WTC11 (cell line): ENCODE measurements around the gene SGCB. TPM values are rescaled to one million over a fixed set of nuclear protein-coding genes. Genes with fewer than 3 reads are reported as not detected.

Source experiments
- ATAC-seq: fragments of 200-7000 bp; cut with Tn5 transposase; 2 replicates; pipeline ENCODE4 v1.10.0; 2021; ENCODE audit warnings: mild to moderate bottlenecking, moderate library complexity
- CTCF ChIA-PET: fragments of 300-600 bp; sonication (Branson Sonifier 250); formaldehyde crosslinking; loops from one replicate; lab custom pipeline; 2021; ENCODE audit warnings: antibody characterized with exemption; lab: Charles Lee
- POLR2A ChIA-PET: fragments of 350-600 bp; sonication (Branson Sonifier 250); formaldehyde crosslinking; loops from one replicate; lab custom pipeline; 2021; ENCODE audit warnings: antibody characterized with exemption; lab: Charles Lee
- DNase-seq: peaks from one replicate; pipeline ENCODE4 v3.0.0; 2021; ENCODE audit warnings: low spot score
- H3K27ac Mint-ChIP-seq: 2 replicates; pipeline ENCODE4 v1.8.0; 2021; ENCODE audit warnings: mixed read lengths
- H3K27me3 Mint-ChIP-seq: 2 replicates; pipeline ENCODE4 v1.8.0; 2021; ENCODE audit warnings: low read depth, mild to moderate bottlenecking, moderate library complexity, mixed read lengths
- H3K36me3 Mint-ChIP-seq: 2 replicates; pipeline ENCODE4 v1.8.0; 2021; ENCODE audit warnings: mixed read lengths
- H3K4me1 Mint-ChIP-seq: 2 replicates; pipeline ENCODE4 v1.8.0; 2022; ENCODE audit warnings: mixed read lengths
- H3K4me3 Mint-ChIP-seq: 2 replicates; pipeline ENCODE4 v1.8.0; 2021; ENCODE audit warnings: mild to moderate bottlenecking, moderate library complexity, mixed read lengths
- H3K9me3 Mint-ChIP-seq: 2 replicates; pipeline ENCODE4 v1.8.0; 2021; ENCODE audit warnings: mixed read lengths
- ELF4 ChIP-seq: sonication (generic); formaldehyde crosslinking; IDR thresholded peaks from 2 replicates; pipeline ENCODE4 v1.8.1; 2022; ENCODE audit warnings: low read depth, mild to moderate bottlenecking, moderate library complexity, missing genetic modification reagents
- FOXJ3 ChIP-seq: sonication (generic); formaldehyde crosslinking; IDR thresholded peaks from 2 replicates; pipeline ENCODE4 v1.9.0; 2021; ENCODE audit warnings: missing genetic modification reagents, mild to moderate bottlenecking, borderline replicate concordance
- GTF2I ChIP-seq: fragments of 250-450 bp; sonication (Bioruptor Pico); conservative IDR thresholded peaks from 2 replicates; pipeline ENCODE4 v1.4.0; 2021; ENCODE audit warnings: mild to moderate bottlenecking
- JUN ChIP-seq: sonication (generic); formaldehyde crosslinking; IDR thresholded peaks from 2 replicates; pipeline ENCODE4 v1.8.0; 2023; ENCODE audit warnings: mild to moderate bottlenecking, missing genetic modification reagents
- MYBL2 ChIP-seq: sonication (generic); formaldehyde crosslinking; IDR thresholded peaks from 2 replicates; pipeline ENCODE4 v1.8.1; 2023; ENCODE audit warnings: mild to moderate bottlenecking, moderate library complexity, missing genetic modification reagents
- NFE2L1 ChIP-seq: sonication (generic); formaldehyde crosslinking; IDR thresholded peaks from 2 replicates; pipeline ENCODE4 v1.8.1; 2023; ENCODE audit warnings: missing genetic modification reagents
- NR3C1 ChIP-seq: sonication (generic); formaldehyde crosslinking; conservative IDR thresholded peaks from 2 replicates; pipeline ENCODE4 v1.8.1; 2023; ENCODE audit warnings: low read depth, mild to moderate bottlenecking, missing genetic modification reagents
- ZNF219 ChIP-seq: sonication (generic); formaldehyde crosslinking; IDR thresholded peaks from 2 replicates; pipeline ENCODE4 v1.8.0; 2023; ENCODE audit warnings: missing genetic modification reagents, mild to moderate bottlenecking, borderline replicate concordance
- total RNA-seq: library from RNA; stranded (reverse); gene quantifications from 3 replicates; pipeline ENCODE4 v1.2.3, GENCODE V29; 2021
- TF ChIP-seq, protein P1 (sequence below): sonication (generic); formaldehyde crosslinking; IDR thresholded peaks from 2 replicates; pipeline ENCODE4 v1.8.0; 2023; ENCODE audit warnings: missing genetic modification reagents
- TF ChIP-seq, protein P2 (sequence below): sonication (generic); formaldehyde crosslinking; IDR thresholded peaks from 2 replicates; pipeline ENCODE4 v1.8.1; 2022; ENCODE audit warnings: missing genetic modification reagents, borderline replicate concordance
- TF ChIP-seq, protein P3 (sequence below): fragments of 250-450 bp; sonication (Bioruptor Pico); IDR thresholded peaks from 2 replicates; pipeline ENCODE4 v2.1.2; 2022; ENCODE audit warnings: mild to moderate bottlenecking, moderate library complexity
- TF ChIP-seq, protein P4 (sequence below): sonication (generic); formaldehyde crosslinking; IDR thresholded peaks from 2 replicates; pipeline ENCODE4 v1.8.1; 2023; ENCODE audit warnings: mild to moderate bottlenecking, missing genetic modification reagents
- TF ChIP-seq, protein P5 (sequence below): sonication (generic); formaldehyde crosslinking; IDR thresholded peaks from 2 replicates; pipeline ENCODE4 v1.8.1; 2022; ENCODE audit warnings: low read depth, mild to moderate bottlenecking, moderate library complexity, missing genetic modification reagents, borderline replicate concordance
- TF ChIP-seq, protein P6 (sequence below): fragments of 200-600 bp; IDR thresholded peaks from 2 replicates; pipeline ENCODE4 v1.8.0; 2022; ENCODE audit warnings: antibody characterized with exemption
- TF ChIP-seq, protein P7 (sequence below): sonication (generic); formaldehyde crosslinking; IDR thresholded peaks from 2 replicates; pipeline ENCODE4 v1.8.0; 2023; ENCODE audit warnings: mild to moderate bottlenecking, missing genetic modification reagents

The SGCB gene
- total RNA-seq, 1 experiment from 2014 or later, result 27.6 TPM

DNA sequence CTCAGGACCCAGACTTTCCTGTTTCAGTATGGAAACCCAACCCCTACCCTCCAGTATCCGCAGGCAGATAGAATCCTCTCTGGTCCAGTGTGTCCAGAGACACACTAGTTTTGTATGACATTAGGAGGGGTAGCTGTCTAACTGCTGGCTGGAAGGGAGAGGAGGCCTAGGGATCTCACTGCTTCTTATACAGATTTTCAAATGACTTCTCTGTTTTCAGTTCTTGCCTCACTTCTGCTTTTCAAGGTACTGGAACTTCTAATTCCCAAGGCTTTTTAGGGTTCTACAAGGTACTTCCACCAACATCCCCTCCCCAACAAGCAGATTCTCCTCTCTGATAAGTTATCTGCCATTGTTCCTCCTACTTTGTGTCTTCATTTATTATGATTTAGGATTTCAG, 6.1 kb downstream of the SGCB start (continued):
- TF ChIP-seq, protein P1, sequence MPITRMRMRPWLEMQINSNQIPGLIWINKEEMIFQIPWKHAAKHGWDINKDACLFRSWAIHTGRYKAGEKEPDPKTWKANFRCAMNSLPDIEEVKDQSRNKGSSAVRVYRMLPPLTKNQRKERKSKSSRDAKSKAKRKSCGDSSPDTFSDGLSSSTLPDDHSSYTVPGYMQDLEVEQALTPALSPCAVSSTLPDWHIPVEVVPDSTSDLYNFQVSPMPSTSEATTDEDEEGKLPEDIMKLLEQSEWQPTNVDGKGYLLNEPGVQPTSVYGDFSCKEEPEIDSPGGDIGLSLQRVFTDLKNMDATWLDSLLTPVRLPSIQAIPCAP (CRISPR knock-in tag), result no peak
- TF ChIP-seq, protein P2, sequence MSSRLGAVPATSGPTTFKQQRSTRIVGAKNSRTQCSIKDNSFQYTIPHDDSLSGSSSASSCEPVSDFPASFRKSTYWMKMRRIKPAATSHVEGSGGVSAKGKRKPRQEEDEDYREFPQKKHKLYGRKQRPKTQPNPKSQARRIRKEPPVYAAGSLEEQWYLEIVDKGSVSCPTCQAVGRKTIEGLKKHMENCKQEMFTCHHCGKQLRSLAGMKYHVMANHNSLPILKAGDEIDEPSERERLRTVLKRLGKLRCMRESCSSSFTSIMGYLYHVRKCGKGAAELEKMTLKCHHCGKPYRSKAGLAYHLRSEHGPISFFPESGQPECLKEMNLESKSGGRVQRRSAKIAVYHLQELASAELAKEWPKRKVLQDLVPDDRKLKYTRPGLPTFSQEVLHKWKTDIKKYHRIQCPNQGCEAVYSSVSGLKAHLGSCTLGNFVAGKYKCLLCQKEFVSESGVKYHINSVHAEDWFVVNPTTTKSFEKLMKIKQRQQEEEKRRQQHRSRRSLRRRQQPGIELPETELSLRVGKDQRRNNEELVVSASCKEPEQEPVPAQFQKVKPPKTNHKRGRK (CRISPR knock-in tag), result no peak

DNA sequence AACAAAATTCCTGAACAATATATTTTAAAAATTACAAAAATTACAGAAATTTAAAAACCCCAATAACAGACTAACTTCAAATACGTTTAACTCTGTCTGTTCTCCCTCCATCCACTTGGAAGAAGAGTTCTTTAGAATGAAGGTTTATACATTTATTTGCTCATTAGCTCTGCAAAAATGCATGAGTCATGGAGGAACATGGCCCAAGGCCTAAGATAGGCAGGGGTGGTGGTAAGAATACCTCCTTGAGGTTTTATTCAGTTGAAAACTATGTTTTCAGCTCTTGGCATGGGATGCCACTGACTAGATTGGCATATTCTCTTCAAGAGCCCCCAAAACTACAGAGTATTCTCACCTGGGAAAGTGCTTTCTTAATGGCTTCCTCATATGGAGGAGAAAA, 9.1 kb downstream of the SGCB start:
- H3K27me3 Mint-ChIP-seq, result no peaks in the 10 kb centered on the region
- no peaks in the 10 kb centered on the region for H3K9me3 Mint-ChIP-seq
- H3K4me1 Mint-ChIP-seq, result no peaks in the 10 kb centered on the region
- H3K36me3 Mint-ChIP-seq, result peaks cover 51% of the 10 kb centered on the region
- CTCF ChIA-PET, result interaction anchor here (1.2 kb wide), 1 partner anchor 9 kb away, joined by 3 read pairs; the partner anchor contains the start of gene SGCB
- no peak for TF ChIP-seq JUN (CRISPR knock-in tag)
- no peak overlapping the region for H3K4me3 Mint-ChIP-seq
- POLR2A ChIA-PET, result no interaction called here
- no peak for DNase-seq
- no peak for ATAC-seq
- H3K27ac Mint-ChIP-seq, result no peak overlapping the region

DNA sequence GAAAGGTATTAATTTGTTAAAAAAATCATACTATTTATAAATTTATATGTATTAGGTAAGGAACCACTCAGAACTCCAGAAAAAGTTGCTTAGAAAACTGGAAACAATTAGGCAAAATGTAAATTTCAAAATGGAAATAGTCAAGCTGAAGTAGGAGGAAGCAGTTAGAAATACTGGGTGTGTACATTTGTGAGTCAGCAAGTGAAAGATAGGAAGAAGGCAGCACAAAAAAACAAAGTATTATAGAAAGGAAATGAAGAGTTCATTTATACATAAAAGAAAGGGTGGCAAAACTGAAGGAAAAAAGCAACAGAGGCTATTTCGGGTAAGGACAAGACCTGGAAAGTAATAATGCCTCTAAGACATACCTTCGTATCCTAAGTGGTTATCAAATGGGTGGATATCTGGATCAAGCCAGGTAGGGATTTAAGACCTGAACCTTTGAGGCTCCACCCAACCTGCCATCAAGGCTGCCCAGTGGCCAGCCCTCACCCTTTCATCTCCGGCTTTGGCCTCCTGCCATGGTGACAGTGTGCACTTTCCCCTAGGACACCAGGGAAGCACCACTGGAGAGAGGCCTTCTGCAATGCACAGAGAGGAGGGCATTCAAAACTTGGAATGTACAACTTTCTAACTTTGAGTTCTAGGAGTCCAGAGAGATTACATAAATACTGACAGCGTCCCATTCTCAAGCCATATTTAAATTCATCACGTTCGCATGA, 18.0 kb downstream of the SGCB start, which contains the start of gene LRRC66:
TSS of gene LRRC66 (minus strand) at position 428 of the 722 bp plus-strand sequence. CDS start 2,750 bp downstream, outside the sequence.
- Mint-ChIP-seq H3K9me3 (no peaks in the 10 kb centered on the region), H3K36me3 (peaks cover 12% of the 10 kb centered on the region), H3K27me3 (no peaks in the 10 kb centered on the region), H3K4me3 (no peak within 1 kb of the TSS), H3K4me1 (0 out of 2 replicates have a peak, but pooled peaks cover 2% of the 10 kb centered on the region), H3K27ac (no peak within 1 kb of the TSS)
- TF ChIP-seq ELF4 (CRISPR knock-in tag), result no peak
- TF ChIP-seq GTF2I (CRISPR knock-in tag), result no peak
- TF ChIP-seq, protein P3, sequence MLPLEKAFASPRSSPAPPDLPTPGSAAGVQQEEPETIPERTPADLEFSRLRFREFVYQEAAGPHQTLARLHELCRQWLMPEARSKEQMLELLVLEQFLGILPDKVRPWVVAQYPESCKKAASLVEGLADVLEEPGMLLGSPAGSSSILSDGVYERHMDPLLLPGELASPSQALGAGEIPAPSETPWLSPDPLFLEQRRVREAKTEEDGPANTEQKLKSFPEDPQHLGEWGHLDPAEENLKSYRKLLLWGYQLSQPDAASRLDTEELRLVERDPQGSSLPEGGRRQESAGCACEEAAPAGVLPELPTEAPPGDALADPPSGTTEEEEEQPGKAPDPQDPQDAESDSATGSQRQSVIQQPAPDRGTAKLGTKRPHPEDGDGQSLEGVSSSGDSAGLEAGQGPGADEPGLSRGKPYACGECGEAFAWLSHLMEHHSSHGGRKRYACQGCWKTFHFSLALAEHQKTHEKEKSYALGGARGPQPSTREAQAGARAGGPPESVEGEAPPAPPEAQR (CRISPR knock-in tag), result no peak
- no peak for TF ChIP-seq MYBL2
- TF ChIP-seq, protein P4, sequence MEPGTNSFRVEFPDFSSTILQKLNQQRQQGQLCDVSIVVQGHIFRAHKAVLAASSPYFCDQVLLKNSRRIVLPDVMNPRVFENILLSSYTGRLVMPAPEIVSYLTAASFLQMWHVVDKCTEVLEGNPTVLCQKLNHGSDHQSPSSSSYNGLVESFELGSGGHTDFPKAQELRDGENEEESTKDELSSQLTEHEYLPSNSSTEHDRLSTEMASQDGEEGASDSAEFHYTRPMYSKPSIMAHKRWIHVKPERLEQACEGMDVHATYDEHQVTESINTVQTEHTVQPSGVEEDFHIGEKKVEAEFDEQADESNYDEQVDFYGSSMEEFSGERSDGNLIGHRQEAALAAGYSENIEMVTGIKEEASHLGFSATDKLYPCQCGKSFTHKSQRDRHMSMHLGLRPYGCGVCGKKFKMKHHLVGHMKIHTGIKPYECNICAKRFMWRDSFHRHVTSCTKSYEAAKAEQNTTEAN (CRISPR knock-in tag), result no peak
- no peak for TF ChIP-seq ZNF219 (CRISPR knock-in tag)
- TF ChIP-seq NR3C1 (CRISPR knock-in tag), result no peak
- TF ChIP-seq, protein P5, sequence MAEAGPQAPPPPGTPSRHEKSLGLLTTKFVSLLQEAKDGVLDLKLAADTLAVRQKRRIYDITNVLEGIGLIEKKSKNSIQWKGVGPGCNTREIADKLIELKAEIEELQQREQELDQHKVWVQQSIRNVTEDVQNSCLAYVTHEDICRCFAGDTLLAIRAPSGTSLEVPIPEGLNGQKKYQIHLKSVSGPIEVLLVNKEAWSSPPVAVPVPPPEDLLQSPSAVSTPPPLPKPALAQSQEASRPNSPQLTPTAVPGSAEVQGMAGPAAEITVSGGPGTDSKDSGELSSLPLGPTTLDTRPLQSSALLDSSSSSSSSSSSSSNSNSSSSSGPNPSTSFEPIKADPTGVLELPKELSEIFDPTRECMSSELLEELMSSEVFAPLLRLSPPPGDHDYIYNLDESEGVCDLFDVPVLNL, result no peak
- no peak for TF ChIP-seq FOXJ3 (CRISPR knock-in tag)
- TF ChIP-seq, protein P1 (CRISPR knock-in tag), result no peak
- TF ChIP-seq, protein P6, sequence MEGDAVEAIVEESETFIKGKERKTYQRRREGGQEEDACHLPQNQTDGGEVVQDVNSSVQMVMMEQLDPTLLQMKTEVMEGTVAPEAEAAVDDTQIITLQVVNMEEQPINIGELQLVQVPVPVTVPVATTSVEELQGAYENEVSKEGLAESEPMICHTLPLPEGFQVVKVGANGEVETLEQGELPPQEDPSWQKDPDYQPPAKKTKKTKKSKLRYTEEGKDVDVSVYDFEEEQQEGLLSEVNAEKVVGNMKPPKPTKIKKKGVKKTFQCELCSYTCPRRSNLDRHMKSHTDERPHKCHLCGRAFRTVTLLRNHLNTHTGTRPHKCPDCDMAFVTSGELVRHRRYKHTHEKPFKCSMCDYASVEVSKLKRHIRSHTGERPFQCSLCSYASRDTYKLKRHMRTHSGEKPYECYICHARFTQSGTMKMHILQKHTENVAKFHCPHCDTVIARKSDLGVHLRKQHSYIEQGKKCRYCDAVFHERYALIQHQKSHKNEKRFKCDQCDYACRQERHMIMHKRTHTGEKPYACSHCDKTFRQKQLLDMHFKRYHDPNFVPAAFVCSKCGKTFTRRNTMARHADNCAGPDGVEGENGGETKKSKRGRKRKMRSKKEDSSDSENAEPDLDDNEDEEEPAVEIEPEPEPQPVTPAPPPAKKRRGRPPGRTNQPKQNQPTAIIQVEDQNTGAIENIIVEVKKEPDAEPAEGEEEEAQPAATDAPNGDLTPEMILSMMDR, result no peak
- TF ChIP-seq, protein P7, sequence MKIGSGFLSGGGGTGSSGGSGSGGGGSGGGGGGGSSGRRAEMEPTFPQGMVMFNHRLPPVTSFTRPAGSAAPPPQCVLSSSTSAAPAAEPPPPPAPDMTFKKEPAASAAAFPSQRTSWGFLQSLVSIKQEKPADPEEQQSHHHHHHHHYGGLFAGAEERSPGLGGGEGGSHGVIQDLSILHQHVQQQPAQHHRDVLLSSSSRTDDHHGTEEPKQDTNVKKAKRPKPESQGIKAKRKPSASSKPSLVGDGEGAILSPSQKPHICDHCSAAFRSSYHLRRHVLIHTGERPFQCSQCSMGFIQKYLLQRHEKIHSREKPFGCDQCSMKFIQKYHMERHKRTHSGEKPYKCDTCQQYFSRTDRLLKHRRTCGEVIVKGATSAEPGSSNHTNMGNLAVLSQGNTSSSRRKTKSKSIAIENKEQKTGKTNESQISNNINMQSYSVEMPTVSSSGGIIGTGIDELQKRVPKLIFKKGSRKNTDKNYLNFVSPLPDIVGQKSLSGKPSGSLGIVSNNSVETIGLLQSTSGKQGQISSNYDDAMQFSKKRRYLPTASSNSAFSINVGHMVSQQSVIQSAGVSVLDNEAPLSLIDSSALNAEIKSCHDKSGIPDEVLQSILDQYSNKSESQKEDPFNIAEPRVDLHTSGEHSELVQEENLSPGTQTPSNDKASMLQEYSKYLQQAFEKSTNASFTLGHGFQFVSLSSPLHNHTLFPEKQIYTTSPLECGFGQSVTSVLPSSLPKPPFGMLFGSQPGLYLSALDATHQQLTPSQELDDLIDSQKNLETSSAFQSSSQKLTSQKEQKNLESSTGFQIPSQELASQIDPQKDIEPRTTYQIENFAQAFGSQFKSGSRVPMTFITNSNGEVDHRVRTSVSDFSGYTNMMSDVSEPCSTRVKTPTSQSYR (CRISPR knock-in tag), result no peak
- TF ChIP-seq NFE2L1, result no peak
- ChIA-PET POLR2A (no interaction called here), CTCF (no interaction called here)
- DNase-seq (no peak), ATAC-seq (no peak)
